Measurements from ENCODE around the gene KLHDC10.
"Not testable (repeated sequence)": the region's sequence is repeated elsewhere in the genome, so short reads cannot be mapped to it uniquely, and the experiment has no call there.

Gene KLHDC10

DNA sequence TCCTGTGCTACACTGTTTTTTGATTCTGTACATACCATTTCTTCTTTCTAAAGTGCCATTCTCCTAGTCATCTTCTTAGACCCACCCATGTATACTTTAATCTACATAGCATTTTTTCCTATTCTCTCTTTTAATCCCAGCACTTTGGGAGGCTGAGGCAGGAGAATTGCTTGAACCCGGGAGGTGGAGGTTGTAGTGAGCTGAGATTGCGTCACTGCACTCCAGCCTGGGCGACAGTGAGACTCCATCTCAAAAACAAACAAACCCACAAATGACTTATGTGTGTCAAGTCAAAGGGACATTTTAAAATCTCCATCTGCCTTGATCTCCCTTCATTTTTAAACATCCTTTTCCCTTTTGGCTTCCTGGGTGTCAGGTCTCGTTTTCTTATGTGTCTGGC is 13.2 kb downstream of the KLHDC10 start:
- DNase-seq = not testable (repeated sequence)

DNA sequence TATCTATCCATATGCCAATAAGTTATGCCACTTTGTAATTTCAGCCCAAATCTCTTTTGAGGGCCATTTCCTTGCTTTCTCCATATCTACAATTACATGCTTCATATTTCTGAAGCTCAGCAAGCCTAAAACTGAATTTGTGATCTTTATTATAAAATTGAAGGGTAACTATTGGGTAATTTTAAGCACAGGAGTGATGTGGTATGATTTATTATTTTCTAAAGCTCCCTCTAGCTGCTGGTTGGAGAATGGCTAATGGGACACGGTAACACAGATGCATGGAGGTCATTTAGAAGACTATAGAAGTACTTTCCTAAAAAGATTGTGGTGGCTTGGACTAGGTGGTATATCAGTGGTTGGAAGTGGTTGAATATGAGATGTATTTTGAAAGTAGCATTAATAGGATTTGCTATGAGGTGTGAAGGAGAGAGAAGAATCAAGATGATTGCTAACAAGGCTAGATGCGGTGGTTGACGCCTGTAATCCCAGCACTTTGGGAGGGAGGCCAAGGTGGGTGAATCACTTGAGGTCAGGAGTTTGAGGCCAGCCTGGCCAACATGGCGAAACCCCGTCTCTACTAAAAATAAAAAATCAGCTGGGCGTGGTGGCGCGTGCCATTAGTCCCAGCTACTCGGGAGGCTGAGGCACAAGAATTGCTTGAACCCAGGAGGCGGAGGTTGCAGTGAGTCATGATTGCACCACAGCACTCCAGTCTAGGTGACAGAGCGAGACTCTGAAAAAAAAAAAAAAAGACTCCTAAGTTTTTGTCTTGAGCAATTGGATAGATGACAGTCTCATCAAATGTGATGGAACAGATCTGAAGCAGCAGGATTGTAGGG is 13.9 kb downstream of the KLHDC10 start:
- no peak for DNase-seq

DNA sequence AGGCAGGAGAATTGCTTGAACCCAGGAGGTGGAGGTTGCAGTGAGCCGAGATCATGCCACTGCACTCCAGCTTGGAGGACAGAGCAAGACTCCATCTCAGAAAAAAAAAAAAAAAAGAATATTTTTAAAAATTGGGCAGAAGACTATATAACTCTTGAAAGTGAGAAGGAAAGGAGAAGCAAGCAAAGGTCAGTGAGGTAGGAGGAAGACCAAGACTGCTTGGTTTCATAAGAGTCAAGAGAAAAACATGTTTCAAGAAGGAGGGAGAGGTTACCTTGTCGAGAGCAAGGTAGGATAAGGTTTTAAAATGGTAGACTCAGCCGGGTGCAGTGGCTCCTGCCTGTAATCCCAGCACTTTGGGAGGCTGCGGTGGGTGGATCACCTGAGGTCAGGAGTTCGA is 14.9 kb downstream of the KLHDC10 start:
- DNase-seq = not testable (repeated sequence)

DNA sequence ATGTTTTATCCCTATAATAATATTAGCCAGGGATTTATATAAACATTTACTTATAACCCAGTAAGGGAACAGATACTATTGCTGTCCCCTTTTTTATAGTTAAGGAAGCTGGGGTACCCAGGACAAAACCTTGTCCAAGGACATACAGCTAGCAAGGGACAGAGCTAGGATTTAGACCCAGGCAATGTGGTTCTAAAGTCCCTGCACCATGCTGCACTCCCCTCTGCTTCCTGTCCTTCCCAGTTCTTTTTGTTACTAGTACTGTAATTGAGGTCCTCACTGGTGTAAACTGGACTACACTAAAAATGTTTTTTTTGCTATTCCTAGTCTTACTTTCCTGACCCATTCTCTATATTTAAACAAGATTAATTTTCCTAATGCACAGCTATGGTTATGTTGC is 16.6 kb downstream of the KLHDC10 start:
- no peak for DNase-seq

DNA sequence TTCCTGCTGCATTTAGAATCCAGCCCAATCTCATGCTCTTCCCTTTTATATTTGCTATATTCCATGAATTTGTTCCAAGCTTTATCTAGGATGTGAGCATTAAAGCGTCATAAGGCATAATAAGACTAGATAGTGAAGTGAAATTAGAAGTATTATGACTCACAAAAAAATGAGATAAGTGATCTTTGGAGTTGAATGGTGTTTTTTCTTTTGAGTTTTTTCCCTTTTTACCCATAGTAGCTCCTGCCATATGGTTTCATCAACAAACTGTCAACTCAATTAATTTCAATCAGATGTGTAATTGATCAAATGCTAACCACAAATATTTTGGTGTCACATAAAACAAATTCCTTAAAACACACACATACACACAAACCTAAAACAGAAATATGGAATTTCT is 17.0 kb downstream of the KLHDC10 start:
- DNase-seq = no peak

DNA sequence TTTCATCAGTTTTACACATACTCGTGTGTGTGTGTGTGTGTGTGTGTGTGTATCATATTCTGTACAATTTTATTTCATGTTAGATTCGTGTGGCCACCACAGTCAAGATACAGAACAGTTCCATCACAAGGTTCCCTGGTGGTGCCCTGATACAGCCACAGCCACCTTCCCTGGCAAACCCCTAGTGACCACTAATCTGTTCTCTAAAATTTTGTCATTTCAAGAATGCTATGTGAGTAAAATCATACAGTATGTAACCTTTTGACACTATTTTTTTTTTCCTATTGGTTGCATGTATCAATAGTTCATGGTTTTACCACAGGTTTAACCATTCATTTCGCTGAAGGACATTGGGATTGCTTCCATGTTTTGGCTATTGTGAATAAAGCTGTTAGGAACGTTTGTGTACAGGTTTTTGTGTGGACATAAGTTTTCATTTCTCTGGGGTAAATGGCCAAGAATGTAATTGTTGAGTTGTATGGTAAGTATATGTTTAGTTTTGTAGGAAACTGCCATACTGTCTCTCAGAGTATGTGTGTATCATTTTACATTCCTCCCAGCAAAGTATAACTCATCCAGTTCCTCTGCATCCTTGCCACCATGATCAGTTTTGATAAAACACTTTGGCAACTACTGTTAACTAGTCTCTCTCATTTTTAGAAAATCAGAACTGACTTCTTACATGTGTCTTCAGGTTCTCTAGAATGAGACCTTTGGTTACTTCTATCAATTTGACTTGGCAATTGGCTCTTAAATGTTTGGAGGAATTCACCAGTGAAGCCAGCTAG is 20.6 kb downstream of the KLHDC10 start:
- no peak for DNase-seq

DNA sequence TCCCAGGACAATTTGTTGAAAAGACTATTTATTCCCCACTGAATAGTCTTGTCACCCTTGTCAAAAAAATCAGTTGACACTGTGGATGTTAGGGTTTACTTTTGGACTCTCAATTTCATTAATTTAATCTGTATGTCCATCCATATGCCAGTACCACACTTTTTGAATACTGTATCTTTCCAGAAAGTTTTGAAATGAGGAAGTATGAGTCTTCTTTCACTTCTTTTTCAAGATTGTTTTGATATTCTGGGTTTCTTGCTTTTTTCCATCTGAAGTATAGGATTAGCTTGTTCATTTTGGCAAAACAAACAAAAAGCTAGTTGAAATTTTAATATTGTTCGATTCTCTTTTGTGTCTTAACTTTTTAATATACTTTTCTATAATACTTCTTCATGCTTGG is 21.7 kb downstream of the KLHDC10 start:
- DNase-seq = no peak

DNA sequence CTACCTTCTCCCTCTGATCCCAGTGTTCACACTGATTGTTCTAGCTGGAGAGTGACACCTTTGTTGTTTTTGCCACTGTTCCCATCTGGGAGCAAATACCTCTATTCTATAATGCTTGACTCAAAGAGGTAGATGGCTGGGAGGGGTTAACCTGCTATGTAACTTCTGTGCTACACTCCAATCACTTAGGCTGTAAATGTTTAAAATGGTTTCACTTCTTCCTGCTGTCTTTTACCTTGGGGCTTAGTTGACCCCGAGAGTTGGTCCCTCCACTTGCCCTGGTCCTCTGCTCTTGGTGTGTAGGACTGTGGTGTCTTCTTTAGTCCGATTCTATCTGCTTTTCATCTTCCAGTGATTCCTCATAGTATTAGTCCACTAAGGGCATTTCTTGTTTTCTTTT is 22.3 kb downstream of the KLHDC10 start:
- DNase-seq = no peak

DNA sequence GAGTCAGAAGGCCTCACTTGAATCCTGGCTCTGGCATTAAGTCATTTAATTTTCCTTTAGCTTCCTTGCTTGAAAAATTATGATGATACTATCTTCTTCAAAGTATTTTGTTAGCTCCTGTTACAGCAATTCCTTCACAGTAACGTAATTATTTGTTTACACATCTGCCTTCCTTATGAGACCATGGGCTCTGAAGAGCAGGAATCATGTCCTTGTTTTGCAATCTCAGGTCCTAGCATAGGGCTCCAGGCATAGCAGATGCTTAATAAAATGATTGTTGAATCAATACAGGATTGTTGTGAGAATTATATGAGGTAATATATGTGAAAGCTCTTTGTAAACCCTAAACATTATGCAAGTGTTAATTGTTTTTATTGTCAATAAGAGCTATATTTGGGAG is 25.5 kb downstream of the KLHDC10 start:
- DNase-seq = no peak

DNA sequence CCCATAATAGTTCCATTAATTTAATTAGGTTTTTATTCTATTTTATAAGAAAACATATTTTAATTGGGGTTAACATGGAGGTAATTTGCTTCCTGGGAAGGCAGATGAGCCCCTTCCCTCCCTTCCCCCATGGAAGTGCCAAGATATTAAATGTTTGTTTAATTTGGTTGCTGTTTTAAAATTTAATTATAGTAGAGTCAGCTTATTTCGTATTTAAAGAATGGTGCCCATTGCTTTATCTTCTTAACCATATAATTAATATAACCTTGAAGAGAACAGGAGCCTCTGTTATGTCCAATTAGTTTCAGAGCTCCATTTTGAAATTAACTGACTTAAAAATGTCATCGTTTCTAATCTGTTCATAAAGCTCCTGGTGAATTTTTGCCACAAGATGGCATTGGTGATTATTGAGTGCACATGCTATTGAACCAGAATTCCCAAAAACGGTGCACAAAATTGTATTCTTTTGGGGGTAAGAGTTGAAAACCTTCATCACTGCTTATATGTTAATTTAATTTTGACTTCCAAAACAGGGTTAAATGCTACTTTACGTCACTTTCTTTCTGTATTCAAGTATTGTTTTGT is 26.0 kb downstream of the KLHDC10 start:
- DNase-seq = peak; percentile 36

DNA sequence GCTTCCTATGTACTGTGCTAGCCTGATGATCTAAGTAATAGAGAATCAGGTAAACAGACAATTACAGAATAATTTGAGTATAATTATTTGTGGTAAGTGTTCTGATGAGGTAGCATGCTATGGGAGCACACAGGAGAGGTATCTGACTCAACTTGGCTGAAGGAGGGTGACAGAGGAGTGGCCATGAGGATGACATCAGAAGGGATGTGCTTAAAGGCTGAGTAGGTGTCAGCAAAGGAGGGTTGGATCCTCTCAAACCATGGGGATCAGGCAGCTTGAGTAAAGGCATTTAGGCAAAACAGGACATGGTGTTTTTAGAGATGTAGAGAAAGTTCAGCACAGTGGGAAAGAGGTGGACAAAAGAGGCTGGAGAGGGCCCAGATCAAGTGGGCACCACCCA is 29.0 kb downstream of the KLHDC10 start:
- DNase-seq = no peak

DNA sequence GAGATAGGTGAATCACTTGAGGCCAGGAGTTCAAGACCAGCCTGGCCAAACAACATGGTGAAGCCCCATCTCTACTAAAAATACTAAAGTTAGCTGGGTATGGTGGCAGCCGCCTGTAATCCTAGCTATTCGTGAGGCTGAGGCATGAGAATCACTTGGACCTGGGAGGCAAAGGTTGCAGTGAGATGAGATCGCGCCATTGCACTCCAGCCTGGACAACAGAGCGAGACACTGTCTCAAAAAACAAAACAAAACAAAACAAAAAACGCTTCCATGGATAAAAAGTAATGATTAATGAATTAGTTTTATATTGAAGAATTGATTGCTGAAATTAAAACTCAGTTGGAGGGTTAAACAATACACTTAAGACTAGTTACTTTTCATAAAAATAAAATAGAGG is 32.3 kb downstream of the KLHDC10 start:
- no peak for DNase-seq

DNA sequence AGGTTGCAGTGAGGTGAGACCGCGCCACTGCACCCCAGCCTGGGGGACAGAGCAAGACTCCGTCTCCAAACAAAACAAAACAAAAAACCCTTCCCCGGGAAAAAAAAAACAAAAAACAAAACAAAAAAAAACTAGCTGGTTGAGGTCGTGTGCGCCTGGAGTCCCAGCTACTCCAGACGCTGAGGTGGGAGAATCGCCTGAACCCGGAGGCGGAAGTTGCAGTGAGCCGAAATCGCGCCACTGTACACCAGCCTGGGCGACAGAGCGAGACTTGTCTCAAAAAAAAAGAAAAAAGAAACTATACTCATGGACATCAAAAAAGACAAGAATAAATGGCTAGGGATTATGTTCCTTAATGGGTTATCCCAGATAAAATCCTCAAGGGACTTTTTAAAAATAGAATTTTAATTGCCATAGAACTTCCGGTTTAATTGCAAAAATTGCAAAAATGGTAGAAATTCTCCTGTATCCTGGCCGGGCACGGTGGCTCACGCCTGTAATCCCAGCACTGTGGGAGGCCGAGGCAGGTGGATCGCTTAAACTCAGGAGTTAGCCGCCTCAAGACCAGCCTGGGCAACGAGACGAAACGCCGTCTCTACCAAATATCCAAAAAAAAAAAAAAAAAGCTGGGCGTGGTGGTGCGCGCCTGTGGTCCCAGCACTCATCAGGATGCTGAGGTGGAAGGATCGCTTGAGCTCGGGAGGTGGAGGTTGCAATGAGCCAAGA is 37.8 kb downstream of the KLHDC10 start:
- DNase-seq = no peak

DNA sequence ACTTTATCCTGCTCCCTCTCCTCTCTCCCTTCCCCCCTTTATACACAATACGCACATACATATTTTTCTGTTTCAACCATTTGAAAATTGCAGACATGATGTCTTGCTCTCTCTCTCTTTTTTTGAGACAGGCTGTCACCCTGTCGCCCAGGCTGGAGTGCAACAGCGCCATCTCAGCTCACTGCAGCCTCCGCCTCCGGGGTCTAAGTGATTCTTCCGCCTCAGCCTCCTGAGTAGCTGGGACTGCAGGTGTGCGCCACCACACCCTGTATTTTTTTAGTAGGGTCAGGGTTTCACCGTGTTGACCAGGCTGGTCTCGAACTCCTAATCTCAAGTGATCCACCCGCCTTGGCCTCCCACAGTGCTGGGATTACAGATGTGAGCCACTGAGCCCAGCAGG is 38.5 kb downstream of the KLHDC10 start:
- DNase-seq = no peak

DNA sequence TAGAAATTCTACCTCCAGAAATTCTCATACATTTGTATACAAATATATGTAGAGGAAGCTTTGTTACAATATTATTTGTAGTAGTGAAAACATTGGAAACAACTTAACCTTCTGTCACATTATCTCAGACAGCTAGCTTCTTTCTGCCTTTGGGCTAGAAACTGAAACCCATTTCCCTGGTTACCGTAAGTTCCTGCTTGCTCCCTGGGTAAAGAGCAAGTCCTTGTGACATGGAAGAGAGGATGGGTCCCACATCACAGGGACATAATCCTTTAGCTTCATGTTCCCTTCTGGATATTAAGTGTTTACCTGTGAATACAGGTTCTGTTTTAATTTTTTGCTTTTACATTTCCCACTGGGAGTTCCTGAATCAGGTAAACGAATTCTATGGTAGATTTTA is 41.8 kb downstream of the KLHDC10 start:
- DNase-seq = no peak

DNA sequence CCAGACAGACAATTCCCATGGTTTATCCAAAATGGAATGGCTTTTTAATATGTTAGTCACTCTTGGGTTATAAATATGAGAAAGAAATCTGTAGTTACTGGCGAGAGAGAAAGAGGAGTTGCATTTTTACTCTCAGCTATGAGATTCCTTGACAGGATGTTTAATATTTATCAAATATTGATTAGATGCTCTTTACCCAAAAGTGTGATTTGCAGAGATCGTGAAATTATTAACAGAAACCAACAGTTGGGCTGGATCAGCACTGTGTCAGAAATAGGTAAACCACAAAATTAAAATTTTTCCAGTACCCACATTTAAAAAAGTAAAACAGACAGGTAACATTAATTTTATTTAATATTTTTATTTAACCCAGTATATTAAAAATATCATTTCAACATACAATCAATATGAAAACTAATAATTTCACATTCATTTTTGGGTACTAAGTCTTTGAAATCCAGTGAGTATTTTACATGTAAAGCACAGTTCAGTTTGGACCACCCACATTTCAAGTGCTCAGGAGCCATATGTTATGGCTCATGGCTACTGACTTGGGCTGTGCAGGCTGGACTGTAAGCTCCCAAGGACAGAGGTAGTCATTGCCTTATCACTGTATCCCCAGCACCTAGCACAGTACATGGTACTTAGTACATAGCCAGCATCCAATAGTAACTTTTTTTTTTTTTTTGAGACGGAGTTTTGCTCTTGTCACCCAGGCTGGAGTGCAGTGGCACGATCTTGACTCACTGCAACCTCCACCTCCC is 42.5 kb downstream of the KLHDC10 start:
- DNase-seq = no peak

DNA sequence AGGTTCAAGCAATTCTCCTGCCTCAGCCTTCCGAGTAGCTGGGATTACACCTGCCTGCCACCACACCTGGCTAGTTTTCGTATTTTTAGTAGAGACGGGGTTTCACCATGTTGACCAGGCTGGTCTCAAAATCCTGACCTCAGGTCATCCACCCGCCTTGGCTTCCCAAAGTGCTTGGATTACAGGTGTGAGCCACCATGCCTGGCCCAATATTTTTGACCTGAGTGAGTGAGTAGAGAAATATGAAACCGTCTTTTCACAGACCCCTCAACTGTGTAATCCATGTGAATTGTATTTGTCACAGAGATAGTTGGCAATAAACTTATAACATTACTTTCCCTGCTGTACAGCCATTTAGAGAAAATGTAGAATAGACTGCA is 43.1 kb downstream of the KLHDC10 start:
- DNase-seq = not testable (repeated sequence)

DNA sequence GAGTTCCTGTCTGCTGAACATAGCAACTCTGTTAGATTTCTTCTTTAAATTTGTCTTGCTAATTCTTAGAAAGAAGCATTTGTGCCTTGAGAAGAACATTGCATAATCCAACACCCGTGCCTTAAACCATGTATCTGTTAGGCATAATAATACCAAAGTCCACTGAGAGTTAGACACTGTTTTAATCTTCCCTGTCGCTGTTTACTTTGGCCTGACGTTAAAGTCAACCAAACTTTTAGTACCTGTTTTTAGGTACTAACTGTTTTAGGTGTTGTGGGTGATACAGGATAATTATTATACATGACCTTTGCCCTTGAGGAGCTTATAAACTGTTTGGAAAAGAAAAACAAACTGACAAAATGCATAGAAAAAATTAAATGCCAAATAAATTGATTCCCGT is 43.6 kb downstream of the KLHDC10 start:
- no peak for DNase-seq

DNA sequence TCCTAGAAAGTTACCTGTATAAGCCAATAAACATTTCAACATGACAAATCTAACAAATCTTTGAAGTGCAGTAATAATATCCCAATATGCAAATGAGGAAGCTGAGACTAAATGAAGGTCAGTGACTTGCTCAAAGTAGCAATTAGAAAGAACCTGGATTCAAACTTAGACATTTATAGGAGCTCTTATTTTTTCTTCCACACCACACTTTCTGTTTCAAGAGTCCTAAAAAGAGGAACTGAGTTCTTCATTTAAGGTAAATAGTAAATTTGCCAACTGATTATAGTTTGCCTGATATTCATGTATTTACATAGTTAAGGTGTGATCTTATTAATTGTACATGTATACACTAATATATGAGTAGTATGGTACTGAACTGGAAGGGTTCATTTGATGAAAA is 44.0 kb downstream of the KLHDC10 start:
- DNase-seq = no peak

DNA sequence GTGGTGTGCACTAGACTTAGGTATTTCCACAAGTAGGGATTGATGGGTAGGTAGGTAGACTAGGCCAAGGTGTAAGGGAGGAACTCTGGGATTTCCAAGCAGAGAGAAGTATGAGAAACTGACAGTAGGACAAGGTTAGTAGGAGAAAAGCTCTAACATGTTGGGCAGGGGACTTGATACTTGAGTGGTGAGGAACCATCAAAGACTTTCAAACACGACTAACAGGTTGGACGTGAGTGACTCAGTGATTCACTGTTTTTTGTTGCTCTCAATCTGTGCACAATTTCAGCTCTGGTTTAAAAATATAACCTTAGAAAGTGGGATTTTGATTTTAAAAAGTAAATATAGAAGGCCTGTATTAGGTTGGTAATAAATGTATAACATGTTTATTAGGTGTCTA is 44.4 kb downstream of the KLHDC10 start:
- DNase-seq = no peak

DNA sequence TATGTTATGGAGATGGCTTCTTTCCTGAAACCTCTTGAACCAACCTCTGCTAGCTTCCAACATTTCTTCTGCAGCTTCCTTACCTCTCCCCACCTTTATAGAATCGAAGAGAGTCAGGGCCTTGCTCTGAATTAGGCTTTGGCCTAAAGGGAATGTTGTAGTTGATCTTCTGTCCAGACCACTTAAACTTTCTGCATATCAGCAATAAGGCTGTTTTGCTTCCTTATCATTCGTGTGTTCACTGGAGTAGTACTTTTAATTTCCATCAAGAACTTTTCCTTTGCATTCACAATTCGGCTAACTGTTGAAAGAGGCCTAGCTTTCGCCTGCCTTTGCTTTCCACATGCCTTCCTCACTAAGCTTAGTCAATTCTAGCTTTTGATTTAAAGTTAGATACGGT is 48.0 kb downstream of the KLHDC10 start:
- no peak for DNase-seq

DNA sequence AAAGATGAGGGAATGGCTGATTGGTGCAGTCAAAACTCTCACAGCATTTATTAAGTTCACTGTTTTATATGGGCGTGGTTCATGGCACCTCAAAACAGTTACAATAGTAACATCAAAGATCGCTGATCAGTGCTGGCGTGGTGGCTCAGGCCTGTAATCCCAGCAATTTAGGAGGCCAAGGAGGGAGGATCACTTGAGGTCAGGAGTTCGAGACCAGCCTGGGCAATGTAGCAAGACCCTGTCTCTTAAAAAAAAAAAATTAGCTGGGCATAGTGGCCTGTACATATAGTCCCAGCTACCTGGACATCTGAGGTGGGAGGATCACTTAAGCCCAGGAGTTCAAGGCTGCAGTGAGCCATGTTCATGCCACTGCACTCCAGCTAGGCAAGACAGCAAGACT is 48.5 kb downstream of the KLHDC10 start:
- no peak for DNase-seq

DNA sequence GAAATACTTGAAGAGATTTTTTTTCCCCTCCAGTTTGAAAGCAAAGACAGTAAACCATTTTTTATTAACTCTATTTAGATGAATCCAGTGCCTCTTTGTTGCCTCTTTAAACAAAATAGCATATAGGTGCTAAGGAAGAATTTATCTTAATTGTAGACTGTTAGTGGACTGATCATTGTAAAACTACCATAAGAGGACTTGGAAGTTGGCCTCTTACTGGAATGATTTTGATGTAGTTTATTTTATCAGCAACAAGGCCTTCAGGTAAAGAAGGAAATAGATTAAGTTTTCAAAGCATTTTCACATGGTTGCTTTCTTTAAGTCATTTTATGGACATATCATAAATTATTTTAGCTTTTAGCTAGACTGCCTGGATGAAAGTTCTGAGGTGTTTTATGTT is 53.2 kb downstream of the KLHDC10 start:
- no peak for DNase-seq

Measured in eye (tissue), 1 donor.